T-helper 22 cell (primary cell): ENCODE measurements around the gene SMTN.
"Not testable (repeated sequence)": the region's sequence is repeated elsewhere in the genome, so short reads cannot be mapped to it uniquely, and the experiment has no call there.

ENCODE experiments used
- DNase-seq: peaks from one replicate; pipeline ENCODE4 v3.0.0-alpha.2; 2020; ENCODE audit warnings: low read depth

The SMTN gene

DNA sequence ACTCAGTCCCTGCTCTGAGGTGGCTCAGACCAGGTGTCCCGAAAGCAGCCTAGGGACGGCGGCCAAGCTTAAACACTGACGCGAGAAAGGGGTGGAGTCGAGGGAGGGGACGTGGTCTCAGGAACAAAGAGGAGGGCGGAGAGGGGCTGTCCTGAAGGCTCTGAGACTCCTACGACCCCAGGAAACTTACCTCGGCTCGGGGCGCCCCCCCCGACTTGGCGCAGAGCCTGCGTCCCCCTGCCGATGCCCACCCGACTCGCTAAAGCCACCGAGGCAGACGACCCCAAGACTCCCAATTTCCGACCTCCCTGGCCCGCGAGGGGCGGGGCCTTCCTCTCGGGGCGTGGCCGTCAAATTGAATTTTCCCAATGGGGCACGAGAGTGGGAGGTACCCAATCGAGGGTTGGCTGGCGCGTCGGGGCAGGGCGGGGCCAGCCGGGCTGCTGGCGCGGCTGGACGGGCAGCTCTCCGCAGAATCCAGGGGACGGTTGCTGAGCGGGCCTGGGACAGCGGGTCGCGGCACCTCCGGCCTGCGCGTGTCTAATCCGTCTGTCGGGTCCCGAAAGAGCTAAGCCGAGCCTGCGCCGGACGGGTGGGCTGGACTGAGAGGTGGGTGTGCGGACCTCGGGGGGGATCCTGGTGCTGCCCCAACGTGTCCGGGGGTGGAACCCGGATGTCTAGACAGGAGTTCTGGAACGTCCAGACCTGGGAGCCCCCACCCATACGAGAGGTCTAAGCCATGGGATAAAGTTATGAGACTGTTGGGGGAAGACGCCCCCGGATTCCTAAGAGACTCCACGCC, at the start of gene SMTN:
Gene SMTN (plus strand): TSS at position 471 of the 802 bp plus-strand sequence. CDS start 1,941 bp downstream, outside the sequence.
- peak; percentile 74 for DNase-seq

DNA sequence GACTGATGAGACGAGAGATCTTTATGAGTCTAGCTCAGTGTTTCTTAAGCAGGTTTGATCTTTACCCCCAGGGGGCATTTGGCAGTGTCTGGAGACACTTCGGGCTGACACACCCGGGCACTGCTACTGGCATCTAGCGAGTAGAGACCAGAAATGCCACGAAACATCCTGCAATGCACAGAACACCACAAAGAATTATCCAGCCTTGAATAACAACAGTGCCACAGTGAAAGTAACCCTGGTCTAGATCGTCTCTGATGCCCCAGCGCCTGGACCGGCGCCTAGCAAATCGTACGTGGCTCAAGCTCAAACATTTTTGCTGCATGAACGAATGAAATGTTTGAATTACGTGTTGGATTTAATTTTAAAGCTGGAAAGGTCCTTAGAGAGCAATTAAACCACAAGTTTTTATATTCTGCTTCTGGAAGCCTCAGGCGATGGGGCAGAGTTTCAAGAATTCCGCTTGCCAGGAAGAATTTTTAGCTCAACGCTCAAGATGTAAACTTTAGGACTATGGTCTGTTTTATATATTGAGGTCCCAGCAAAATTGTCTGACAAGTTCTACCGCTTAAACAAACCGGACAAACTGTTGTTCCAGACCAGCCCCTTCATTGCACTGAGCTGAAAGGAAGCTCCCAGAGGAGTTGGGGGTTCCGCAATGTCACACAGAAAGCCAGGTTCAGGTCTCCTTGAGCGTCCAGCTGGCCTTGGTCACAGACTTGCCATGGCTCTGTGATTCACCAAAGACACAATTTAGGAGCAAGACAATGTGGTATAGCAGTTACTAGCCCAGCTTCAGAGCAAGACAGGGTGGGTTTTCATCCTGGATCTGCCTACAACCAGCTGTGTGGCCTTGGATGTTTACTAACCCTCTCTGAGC, 44.2 kb upstream of the SMTN start:
- no peak for DNase-seq

DNA sequence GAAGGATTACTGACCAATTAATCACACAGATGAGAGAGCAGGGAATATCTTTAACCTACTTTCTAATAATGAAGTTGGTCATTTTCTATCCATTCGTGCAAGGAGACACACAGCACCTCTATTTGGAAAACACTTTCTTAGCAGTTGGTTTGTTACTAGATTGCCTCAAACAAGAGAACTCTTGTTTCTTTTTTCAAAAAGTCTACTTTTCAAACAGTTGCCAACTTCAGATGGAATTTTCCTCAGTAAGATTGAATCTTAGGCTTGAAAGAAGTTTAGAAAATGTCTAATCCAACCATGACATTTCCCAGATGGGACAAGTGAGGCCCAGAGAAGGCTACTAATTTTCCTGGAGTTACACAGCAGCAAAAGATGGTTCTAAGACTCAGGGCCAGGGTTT, 42.4 kb upstream of the SMTN start:
- no peak for DNase-seq

DNA sequence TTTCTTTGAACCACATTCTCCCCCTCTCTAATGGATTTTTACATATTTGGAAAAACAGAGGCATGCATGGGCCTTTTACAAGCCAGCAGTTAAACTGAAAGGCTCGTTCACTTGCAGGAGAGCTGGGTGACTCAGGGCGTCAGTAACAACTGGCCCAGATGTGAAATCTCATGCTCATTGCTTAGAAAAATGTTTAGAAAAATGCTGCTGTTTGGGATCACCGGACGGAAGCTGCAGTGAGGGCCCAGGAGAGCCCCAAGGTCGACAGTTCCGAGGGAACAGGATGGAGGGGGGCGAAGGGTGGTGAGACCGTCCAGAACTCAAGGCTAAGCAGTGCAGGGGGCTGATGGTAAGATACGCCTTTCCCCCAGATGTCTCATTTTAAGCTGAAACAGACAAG, 41.7 kb upstream of the SMTN start:
- no peak for DNase-seq

DNA sequence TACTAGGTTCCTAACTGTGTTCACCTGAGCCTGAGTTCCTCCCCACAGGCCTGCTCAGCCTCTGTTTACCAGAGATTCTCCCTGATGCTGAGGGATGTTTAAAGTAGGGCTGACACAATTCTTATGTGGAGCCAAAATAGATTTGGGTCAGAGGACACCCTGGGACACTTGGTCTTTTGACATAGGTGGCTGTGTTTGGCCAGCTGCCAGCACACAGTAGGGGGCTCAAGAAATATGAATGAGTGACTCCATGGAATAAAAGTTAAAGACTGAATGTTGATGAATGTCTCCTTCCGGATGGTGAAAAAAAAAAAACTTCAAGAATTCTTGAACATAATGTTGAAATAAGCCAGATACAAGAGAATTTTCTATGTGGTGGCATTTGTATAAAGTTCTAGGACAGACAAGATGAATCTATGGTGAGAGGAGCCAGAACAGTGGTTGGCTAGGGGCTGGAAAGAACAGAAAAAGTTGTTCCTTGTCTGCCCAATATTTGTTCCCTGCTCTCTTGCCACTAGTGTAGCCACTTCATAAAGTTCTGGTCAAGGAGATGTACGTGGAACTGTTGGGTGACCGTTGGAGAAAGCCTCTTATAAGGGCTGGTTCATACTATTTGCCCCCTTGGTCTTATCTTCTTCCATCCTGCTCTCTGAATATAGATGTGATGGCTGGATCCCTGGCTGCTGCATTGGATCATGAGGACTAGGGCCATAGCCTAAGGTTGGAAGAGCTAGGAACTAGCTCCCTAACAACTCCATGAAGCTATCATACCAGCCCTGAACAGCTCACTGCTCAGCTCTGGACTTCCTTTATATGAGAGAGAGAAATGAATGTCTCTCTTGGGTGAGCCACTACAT, 40.3 kb upstream of the SMTN start:
- DNase-seq, result no peak

- no peak for DNase-seq
Observed at GRCh38 chr22:31044262-31044861, 36.8 kb upstream of the SMTN start.

DNA sequence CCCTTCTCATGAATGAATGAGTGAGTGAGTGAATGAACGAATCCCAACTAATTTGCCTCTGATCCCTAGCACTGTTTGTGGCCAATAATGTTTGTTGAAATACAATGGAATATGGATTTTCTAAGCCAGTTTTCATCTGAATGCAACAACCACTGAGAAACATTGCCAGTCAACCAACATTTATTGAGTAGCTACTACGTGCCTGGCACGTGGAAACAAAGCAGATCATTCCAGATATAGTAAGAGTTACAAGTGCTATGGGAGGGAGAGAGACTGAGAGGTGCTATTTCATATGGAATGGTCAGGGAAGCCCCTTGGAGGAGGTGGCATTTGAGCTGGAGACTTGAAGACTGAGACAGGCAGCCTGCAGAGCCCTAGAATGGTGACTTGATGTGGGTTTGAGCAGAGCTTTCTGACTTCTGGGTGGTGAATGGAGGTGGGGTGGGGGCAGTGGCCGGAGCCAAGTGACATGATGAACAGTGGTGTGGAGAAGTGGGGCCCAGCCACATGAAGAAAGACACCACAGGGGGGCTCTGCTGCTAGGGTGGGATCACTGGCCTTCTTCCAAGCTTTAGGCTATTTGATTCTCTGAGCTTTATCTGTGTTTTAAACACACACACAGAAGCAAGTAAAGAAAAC, 35.1 kb upstream of the SMTN start:
- DNase-seq, result no peak

GRCh38 chr22:31046539-31047226, 34.4 kb upstream of the SMTN start:
- DNase-seq, result no peak

GRCh38 chr22:31048570-31048969, 32.5 kb upstream of the SMTN start:
- no peak for DNase-seq

- DNase-seq, result no peak
Observed at GRCh38 chr22:31049815-31050420, 31.2 kb upstream of the SMTN start.

DNA sequence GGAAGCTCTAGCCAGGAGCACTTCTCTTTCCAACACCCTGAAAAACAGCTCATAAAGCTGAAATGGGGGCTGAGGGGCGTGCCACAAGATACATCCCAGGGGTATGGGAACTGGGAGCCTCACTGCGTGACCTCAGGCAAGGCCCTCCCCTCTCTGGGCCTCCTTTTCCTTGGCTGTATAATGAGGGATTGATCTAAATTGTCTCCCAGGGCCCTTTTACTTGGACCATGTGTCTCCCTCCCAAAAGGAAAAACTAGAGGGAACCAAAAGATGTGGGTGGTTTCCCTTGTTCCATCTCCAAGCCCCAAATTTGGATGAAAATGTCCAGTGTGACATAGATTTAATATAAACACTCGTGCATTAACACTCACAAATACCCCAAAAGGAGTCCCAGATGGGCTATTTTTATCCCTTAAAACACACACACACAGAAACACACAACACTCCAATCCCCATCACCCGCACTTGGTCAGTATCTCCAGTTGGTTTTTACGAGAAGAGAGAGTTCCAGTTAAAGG, 25.9 kb upstream of the SMTN start:
- DNase-seq, result no peak

- no peak for DNase-seq
Observed at GRCh38 chr22:31055635-31056159, 25.4 kb upstream of the SMTN start.

- DNase-seq, result no peak
Observed at GRCh38 chr22:31056986-31057599, 24.0 kb upstream of the SMTN start.

GRCh38 chr22:31059663-31060062, 21.5 kb upstream of the SMTN start:
- DNase-seq, result not testable (repeated sequence)

GRCh38 chr22:31062566-31063230, 18.4 kb upstream of the SMTN start:
- DNase-seq, result no peak

DNA sequence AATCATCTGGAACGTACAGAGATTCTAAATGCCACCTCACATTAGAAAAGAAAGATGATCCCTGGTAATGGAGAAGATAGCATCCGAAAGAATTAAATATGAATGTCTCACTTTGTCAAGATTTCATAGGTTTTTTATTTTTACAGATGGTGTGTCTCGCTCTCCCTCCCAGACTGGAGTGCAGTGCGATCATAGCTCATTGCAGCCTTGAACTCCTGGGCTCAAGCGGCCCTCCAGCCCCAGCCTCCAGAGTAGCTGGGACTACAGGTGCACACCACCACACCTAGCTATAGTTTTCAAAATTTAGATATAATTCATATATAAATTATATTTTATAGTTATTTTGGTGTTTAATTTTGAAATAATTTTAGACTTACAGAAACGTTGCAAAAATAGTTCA, 16.7 kb upstream of the SMTN start:
- DNase-seq, result no peak

- no peak for DNase-seq
Observed at GRCh38 chr22:31068970-31069369, 12.1 kb upstream of the SMTN start.

DNA sequence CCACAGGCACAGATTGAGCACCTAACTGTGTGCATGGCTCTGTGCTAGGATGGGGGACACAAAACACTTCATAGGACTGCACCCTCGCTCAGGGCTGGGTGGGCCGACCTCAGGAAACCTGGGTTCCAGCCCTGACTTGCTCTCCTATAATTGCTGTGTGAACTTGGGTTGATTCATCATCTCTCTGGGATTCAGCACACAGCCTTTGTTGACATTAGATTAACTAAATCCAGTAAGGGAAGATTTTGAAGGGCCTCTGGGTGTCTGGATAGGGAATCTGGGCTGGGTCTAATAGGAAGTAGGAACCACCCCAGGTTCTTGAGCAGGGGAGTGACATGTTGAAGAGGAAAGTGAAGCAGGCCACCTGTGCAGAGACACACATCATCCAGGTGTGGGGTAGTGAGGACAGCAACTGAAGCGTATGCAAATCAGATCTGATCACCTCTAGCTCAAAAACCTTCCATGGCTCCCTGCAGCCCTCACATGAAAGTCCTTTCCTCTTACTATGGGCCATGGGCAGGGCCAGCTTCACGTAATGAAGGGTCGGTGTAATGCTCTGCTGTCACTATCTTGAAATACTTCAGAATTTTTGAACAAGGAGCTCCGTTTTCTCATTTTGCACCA, 11.3 kb upstream of the SMTN start:
- not testable (repeated sequence) for DNase-seq
